Suprapubic skin (tissue), 4 donors: Measurements from ENCODE around the gene DPEP2. TPM values are rescaled to one million over a fixed set of nuclear protein-coding genes. Genes with fewer than 3 reads are reported as not detected.
A peak's percentile ranks its signal among the peaks of the same experiment; 100 is the strongest.

Experiments used
- DNase-seq, 2 donors: peaks; one replicate each; pipeline ENCODE4 v3.0.0-alpha.2; 2019; ENCODE audit warnings: low spot score in 2 of 2
- H3K27ac ChIP-seq: fragments of 200-600 bp; sonication (generic); one replicate; pipeline ENCODE4 v1.5.1; 2019
- H3K27me3 ChIP-seq: fragments of 200-600 bp; sonication (generic); one replicate; pipeline ENCODE4 v1.5.1; 2019
- H3K36me3 ChIP-seq: fragments of 200-600 bp; sonication (generic); one replicate; pipeline ENCODE4 v1.5.1; 2019
- H3K4me1 ChIP-seq: fragments of 200-600 bp; sonication (generic); one replicate; pipeline ENCODE4 v1.5.1; 2019
- H3K4me3 ChIP-seq: fragments of 200-600 bp; sonication (generic); one replicate; pipeline ENCODE4 v1.5.1; 2019; ENCODE audit warnings: mild to moderate bottlenecking
- H3K9me3 ChIP-seq: fragments of 200-600 bp; sonication (generic); one replicate; pipeline ENCODE4 v1.5.1; 2019
- CTCF ChIP-seq, 2 donors: fragments of 200-600 bp in 1 of 2; fragments of 450-650 bp in 1 of 2; sonication (generic) in 1 of 2; IDR thresholded peaks; one replicate each; pipeline ENCODE4 v1.5.1; 2016 to 2019; ENCODE audit warnings: antibody characterized with exemption in 2 of 2, mild to moderate bottlenecking in 1 of 2, moderate library complexity in 1 of 2
- EP300 ChIP-seq: sonication (generic); formaldehyde crosslinking; IDR thresholded peaks from one replicate; pipeline ENCODE4 v1.6.1; 2017; ENCODE audit warnings: antibody characterized with exemption
- POLR2A ChIP-seq, 2 donors: fragments of 450-650 bp; IDR thresholded peaks; one replicate each; pipeline ENCODE4 v1.6.1; 2017; ENCODE audit warnings: antibody characterized with exemption in 2 of 2, mild to moderate bottlenecking in 2 of 2, moderate library complexity in 2 of 2
- POLR2AphosphoS5 ChIP-seq, 3 donors: sonication (generic); formaldehyde crosslinking; IDR thresholded peaks; one replicate each; pipeline ENCODE4 v1.6.1; 2017; ENCODE audit warnings: antibody characterized with exemption in 3 of 3
- WGBS: methylation state at CpG from one replicate; pipeline ENCODE4 v1.1.5; 2018; 5-methylcytosine and 5-hydroxymethylcytosine counted together
- total RNA-seq, 4 donors: library from RNA; depleted of rRNA; stranded (reverse); fragments of >200 nt; gene quantifications; one replicate each; pipeline ENCODE4 v1.1.0, GENCODE V29; 2016

The DPEP2 gene
- total RNA-seq, 4 donors from 2014 or later, result 0.56 TPM; not detected in 3

DNA sequence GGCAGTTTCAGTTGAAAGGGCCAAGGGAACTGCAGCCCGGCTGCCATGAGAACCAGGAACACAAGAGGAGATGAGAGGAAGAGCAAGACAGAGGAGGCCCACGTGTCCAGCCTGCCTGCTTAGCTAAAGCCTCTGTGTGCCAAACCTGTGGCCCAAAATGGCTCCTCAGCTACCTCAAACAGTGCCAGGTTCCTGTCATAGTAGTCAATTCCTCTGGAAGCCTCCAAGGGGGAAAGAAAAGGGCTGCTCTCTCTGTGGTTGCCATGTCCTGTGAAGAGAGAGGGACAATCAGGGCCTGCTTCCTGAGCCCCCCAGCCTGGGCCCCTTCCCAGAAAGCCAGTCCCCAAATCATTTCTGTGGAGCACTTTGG is 36.0 kb downstream of the DPEP2 start:
- no peak for DNase-seq
- peak overlapping the region; percentile 28 for H3K27ac ChIP-seq
- no peak overlapping the region for H3K4me3 ChIP-seq
- H3K27me3 ChIP-seq, result no peaks in the 10 kb centered on the region
- TF ChIP-seq POLR2AphosphoS5 (IDR thresholded peaks at IDR 0.05), result no peak
- TF ChIP-seq POLR2A (IDR thresholded peaks at IDR 0.05), result no peak
- TF ChIP-seq CTCF (IDR thresholded peaks at IDR 0.05), result no peak
- TF ChIP-seq EP300, result no peak
- no peaks in the 10 kb centered on the region for H3K9me3 ChIP-seq
- WGBS, result 64% methylated on average over 2 of the region's 2 CpGs
- peaks cover 80% of the 10 kb centered on the region for H3K4me1 ChIP-seq
- peaks cover 34% of the 10 kb centered on the region for H3K36me3 ChIP-seq

- Histone ChIP-seq H3K4me1 (peaks cover 76% of the 10 kb centered on the region), H3K36me3 (peaks cover 43% of the 10 kb centered on the region)
These were observed 37.1 kb downstream of the DPEP2 start for GRCh38 chr16:67962135-67962534.

GRCh38 chr16:67961551-67961957 is 37.7 kb downstream of the DPEP2 start:
- Histone ChIP-seq H3K27ac (peak overlapping the region; percentile 52), H3K4me1 (peaks cover 70% of the 10 kb centered on the region)

More at GRCh38 chr16:67962135-67962534, 37.1 kb downstream of the DPEP2 start:
- no peak for TF ChIP-seq POLR2AphosphoS5 (IDR thresholded peaks at IDR 0.05)
- TF ChIP-seq EP300, result no peak
- TF ChIP-seq POLR2A (IDR thresholded peaks at IDR 0.05), result no peak
- no peak for TF ChIP-seq CTCF (IDR thresholded peaks at IDR 0.05)
- 52% methylated on average over 6 of the region's 8 CpGs for WGBS
- peak in 1 of 2 donors; percentile 56 for DNase-seq
- H3K27me3 ChIP-seq, result no peaks in the 10 kb centered on the region
- H3K9me3 ChIP-seq, result no peaks in the 10 kb centered on the region
- H3K27ac ChIP-seq, result peak overlapping the region; percentile 52
- H3K4me3 ChIP-seq, result no peak overlapping the region

GRCh38 chr16:67959536-67960329 is 39.6 kb downstream of the DPEP2 start:
- TF ChIP-seq POLR2AphosphoS5 (IDR thresholded peaks at IDR 0.05), result peak in 1 of 3 donors; percentile 58
- TF ChIP-seq POLR2A (IDR thresholded peaks at IDR 0.05), result no peak
- no peak for TF ChIP-seq CTCF (IDR thresholded peaks at IDR 0.05)
- TF ChIP-seq EP300, result no peak
- H3K9me3 ChIP-seq, result no peaks in the 10 kb centered on the region
- DNase-seq, result peak in 1 of 2 donors; percentile 79
- peak overlapping the region; percentile 71 for H3K27ac ChIP-seq
- H3K4me1 ChIP-seq, result peaks cover 56% of the 10 kb centered on the region
- H3K36me3 ChIP-seq, result peaks cover 61% of the 10 kb centered on the region
- no peaks in the 10 kb centered on the region for H3K27me3 ChIP-seq
- WGBS, result 54% methylated on average over 5 of the region's 11 CpGs
- H3K4me3 ChIP-seq, result no peak overlapping the region

More at GRCh38 chr16:67961551-67961957, 37.7 kb downstream of the DPEP2 start:
- no peak for TF ChIP-seq CTCF (IDR thresholded peaks at IDR 0.05)
- TF ChIP-seq POLR2AphosphoS5 (IDR thresholded peaks at IDR 0.05), result peak in 1 of 3 donors; percentile 51
- Histone ChIP-seq H3K9me3 (no peaks in the 10 kb centered on the region), H3K36me3 (peaks cover 48% of the 10 kb centered on the region), H3K27me3 (no peaks in the 10 kb centered on the region), H3K4me3 (no peak overlapping the region)
- peak in 1 of 2 donors; percentile 87 for DNase-seq
- 58% methylated on average over 7 of the region's 13 CpGs for WGBS

DNA sequence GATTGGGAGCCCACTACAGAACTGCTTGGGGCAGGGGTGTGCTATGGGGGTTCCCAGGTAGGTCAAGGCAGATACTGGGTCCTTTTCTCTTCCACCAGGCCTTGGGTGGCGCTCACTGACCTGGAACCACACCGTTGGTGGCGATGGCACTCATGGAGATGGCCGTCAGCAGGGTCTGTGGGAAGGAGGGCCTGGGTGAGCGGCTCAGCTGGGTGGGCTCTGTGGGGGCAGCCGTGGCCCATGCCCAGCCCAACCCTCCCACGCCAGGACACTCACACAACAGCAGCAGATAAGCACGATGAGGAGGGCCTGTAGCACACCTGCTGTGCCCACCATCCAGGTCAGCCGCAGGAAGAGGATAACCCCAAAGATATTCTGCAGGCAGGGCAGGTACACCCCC is 41.7 kb downstream of the DPEP2 start:
- Histone ChIP-seq H3K4me1 (peaks cover 37% of the 10 kb centered on the region), H3K36me3 (peaks cover 77% of the 10 kb centered on the region), H3K4me3 (no peak overlapping the region), H3K27ac (no peak overlapping the region), H3K9me3 (no peaks in the 10 kb centered on the region), H3K27me3 (no peaks in the 10 kb centered on the region)
- no peak for DNase-seq
- TF ChIP-seq POLR2A (IDR thresholded peaks at IDR 0.05) (no peak), EP300 (no peak), POLR2AphosphoS5 (IDR thresholded peaks at IDR 0.05) (no peak), CTCF (IDR thresholded peaks at IDR 0.05) (no peak)
- 94% methylated on average over 2 of the region's 9 CpGs for WGBS
